HepG2 (cell line): ENCODE data around the gene CPB2. TPM values are rescaled to one million over a fixed set of nuclear protein-coding genes. Genes with fewer than 3 reads are reported as not detected.
A peak's percentile ranks its signal among the peaks of the same experiment; 100 is the strongest.

Experiments used
- ATAC-seq: fragments of 200-7000 bp; cut with Tn5 transposase; 3 replicates; pipeline ENCODE4 v1.9.1; 2020; ENCODE audit warnings: mild to moderate bottlenecking, moderate library complexity
- BruUV-seq: library from RNA; stranded (reverse); fragments of 400-500 nt; replicated peaks from 2 replicates; lab custom pipeline; 2021; lab: Mats Ljungman, UMichigan
- CTCF ChIA-PET: fragments of 300-600 bp; formaldehyde crosslinking; extraction: SDS; loops from one replicate; lab custom pipeline; 2021; ENCODE audit warnings: low total read pairs, inconsistent platforms, low intra/inter-chr PET ratio; lab: Yijun Ruan, JAX
- POLR2A ChIA-PET: fragments of 350-600 bp; sonication (Branson Sonifier 250); formaldehyde crosslinking; loops from one replicate; lab custom pipeline; 2020; ENCODE audit warnings: antibody characterized with exemption, inconsistent platforms; lab: Yijun Ruan, JAX
- DNase-seq: peaks from one replicate; pipeline ENCODE4 v3.0.0-alpha.2; 2015; ENCODE audit warnings: low spot score
- FAIRE-seq: peaks from 3 replicates; lab custom pipeline; 2011; peaks lifted over from hg19 to GRCh38; lab: Jason Lieb, UNC
- H2AFZ ChIP-seq: one replicate; pipeline ENCODE4 v1.6.1; 2011; ENCODE audit warnings: low read length, inconsistent platforms
- H3K27ac ChIP-seq: fragments of 300-600 bp; 3 replicates; pipeline ENCODE4 v1.8.0; 2011; ENCODE audit warnings: mixed run types, mild to moderate bottlenecking, mixed read lengths, low read length, inconsistent platforms; ENCODE audit not compliant: insufficient read depth; ENCODE audit errors: extremely low read length
- H3K27me3 ChIP-seq, 2 experiments: fragments of 200-600 bp in 1 of 2; 2 replicates in 1 of 2; 3 replicates in 1 of 2; pipeline versions ENCODE4 v1.6.0 to v1.8.0; 2011; ENCODE audit warnings: low read length in 2 of 2, mild to moderate bottlenecking in 2 of 2, moderate library complexity in 2 of 2, inconsistent platforms in 1 of 2; ENCODE audit not compliant: insufficient read depth in 2 of 2, control insufficient read depth in 1 of 2
- H3K36me3 ChIP-seq, 2 experiments: fragments of 200-600 bp in 1 of 2; replicated peaks in 1 of 2; 2 replicates in 1 of 2; 3 replicates in 1 of 2; pipeline versions ENCODE4 v1.5.1 to v1.8.0; 2011; ENCODE audit warnings: low read length in 2 of 2, inconsistent platforms in 1 of 2; ENCODE audit not compliant: insufficient read depth in 2 of 2, control insufficient read depth in 1 of 2
- H3K4me1 ChIP-seq: 2 replicates; pipeline ENCODE4 v1.5.1; 2012; ENCODE audit warnings: low read length, inconsistent platforms; ENCODE audit not compliant: insufficient read depth
- H3K4me2 ChIP-seq: 2 replicates; pipeline ENCODE4 v1.6.0; 2011; ENCODE audit warnings: low read depth, low read length, inconsistent platforms
- H3K4me3 ChIP-seq, 3 experiments: fragments of 200-600 bp in 1 of 3; sonication (generic), shearing (Covaris generic) in 1 of 3; replicated peaks in 1 of 3; 2 replicates each; pipeline ENCODE4 v1.5.1; 2011 to 2016; ENCODE audit warnings: low read length in 3 of 3, inconsistent platforms in 2 of 3, low read depth in 2 of 3, mild to moderate bottlenecking in 2 of 3, control low read depth in 1 of 3, mixed read lengths in 1 of 3; ENCODE audit not compliant: insufficient read depth in 1 of 3
- H3K79me2 ChIP-seq: one replicate; pipeline ENCODE4 v1.6.1; 2011; ENCODE audit warnings: low read length, inconsistent platforms; ENCODE audit not compliant: insufficient read depth
- H3K9ac ChIP-seq: 2 replicates; pipeline ENCODE4 v1.6.0; 2011; ENCODE audit warnings: mild to moderate bottlenecking, low read depth, low read length, inconsistent platforms; ENCODE audit not compliant: insufficient read depth
- H3K9me3 ChIP-seq: 2 replicates; pipeline ENCODE4 v1.5.1; 2012; ENCODE audit warnings: mild to moderate bottlenecking, low read length
- H4K20me1 ChIP-seq: 2 replicates; pipeline ENCODE4 v1.6.0; 2011; ENCODE audit warnings: inconsistent platforms, mild to moderate bottlenecking, low read length, moderate library complexity; ENCODE audit not compliant: insufficient read depth
- ELF3 ChIP-seq: IDR thresholded peaks from 2 replicates; pipeline ENCODE4 v1.6.1; 2016; ENCODE audit warnings: missing genetic modification reagents, missing compliant biosample characterization
- FOSL1 ChIP-seq: sonication (generic); formaldehyde crosslinking; IDR thresholded peaks from 2 replicates; pipeline ENCODE4 v1.9.0; 2021; ENCODE audit warnings: missing genetic modification reagents, borderline replicate concordance
- HDAC1 ChIP-seq: sonication (generic); formaldehyde crosslinking; IDR thresholded peaks from 2 replicates; pipeline ENCODE4 v1.5.1; 2020; ENCODE audit warnings: mild to moderate bottlenecking, missing genetic modification reagents
- HES4 ChIP-seq: sonication (generic); formaldehyde crosslinking; IDR thresholded peaks from 2 replicates; pipeline ENCODE4 v1.9.0; 2021; ENCODE audit warnings: mild to moderate bottlenecking, missing genetic modification reagents, borderline replicate concordance
- HNF4A ChIP-seq: sonication (generic); formaldehyde crosslinking; IDR thresholded peaks from 2 replicates; pipeline ENCODE4 v1.4.0; 2020; ENCODE audit warnings: missing genetic modification reagents
- IKZF4 ChIP-seq: sonication (generic); formaldehyde crosslinking; IDR thresholded peaks from 2 replicates; pipeline ENCODE4 v1.5.1; 2020; ENCODE audit warnings: borderline replicate concordance, mild to moderate bottlenecking, low read depth, missing genetic modification reagents; ENCODE audit errors: not compliant biosample characterization
- KLF11 ChIP-seq: IDR thresholded peaks from 2 replicates; pipeline ENCODE4 v1.6.1; 2016; ENCODE audit warnings: missing compliant biosample characterization
- MAFF ChIP-seq: IDR thresholded peaks from 2 replicates; pipeline ENCODE4 v1.6.1; 2011; ENCODE audit warnings: low read depth, low read length, improper control_type of control experiment
- MATR3 ChIP-seq: sonication (generic); formaldehyde crosslinking; IDR thresholded peaks from 2 replicates; pipeline ENCODE4 v1.4.0; 2020; ENCODE audit warnings: missing genetic modification reagents
- MEIS2 ChIP-seq: sonication (generic); formaldehyde crosslinking; IDR thresholded peaks from 2 replicates; pipeline ENCODE4 v1.9.0; 2021; ENCODE audit warnings: mild to moderate bottlenecking, missing genetic modification reagents
- RELA ChIP-seq: sonication (generic); formaldehyde crosslinking; IDR thresholded peaks from 2 replicates; pipeline ENCODE4 v1.4.0; 2020; ENCODE audit warnings: missing genetic modification reagents
- REPIN1 ChIP-seq: sonication (generic); formaldehyde crosslinking; IDR thresholded peaks from 2 replicates; pipeline ENCODE4 v1.8.0; 2022; ENCODE audit warnings: missing genetic modification reagents, low read depth, mild to moderate bottlenecking, borderline replicate concordance
- SAP130 ChIP-seq: IDR thresholded peaks from 2 replicates; pipeline ENCODE4 v1.6.1; 2016; ENCODE audit warnings: low read depth
- ZNF143 ChIP-seq: sonication (generic); formaldehyde crosslinking; IDR thresholded peaks from 2 replicates; pipeline ENCODE4 v1.4.0; 2020; ENCODE audit warnings: missing genetic modification reagents
- ZNF331 ChIP-seq: sonication (generic); formaldehyde crosslinking; IDR thresholded peaks from 2 replicates; pipeline ENCODE4 v1.4.0; 2020; ENCODE audit warnings: missing genetic modification reagents
- ZNF33B ChIP-seq: sonication (generic); formaldehyde crosslinking; IDR thresholded peaks from 2 replicates; pipeline ENCODE4 v1.5.1; 2020; ENCODE audit warnings: mild to moderate bottlenecking, missing genetic modification reagents
- WGBS: methylation state at CpG from one replicate; pipeline ENCODE4 v1.1.6; 2017; ENCODE audit warnings: low lambda C conversion rate; 5-methylcytosine and 5-hydroxymethylcytosine counted together
- in situ Hi-C: cut with HindIII; loops from 2 replicates; pipeline ENCODE4 v1.10.0; 2017; ENCODE audit warnings: low pct_unique_long_range_greater_than_20kb; ENCODE audit not compliant: extremely low pct_ligation_motif_present
- intact Hi-C: fragments of 100-400 bp; cut with micrococcal nuclease; formaldehyde crosslinking; loops from one replicate; pipeline ENCODE4 v1.10.0; 2022; ENCODE audit not compliant: unreplicated experiment
- polyA plus RNA-seq, 8 experiments: library from polyadenylated mRNA; depleted of rRNA in 3 of 8; stranded (reverse) in 7 of 8; unstranded in 1 of 8; fragments of >200 nt; fragmentation: Illumina TruSeq in 4 of 8; extraction: Trizol in 4 of 8; gene quantifications; 2 replicates each; pipeline versions ENCODE4 v1.2.1 to v1.2.3, GENCODE V29; 2011 to 2016; ENCODE audit warnings: low read depth in 4 of 8, missing spikeins in 1 of 8, mixed read lengths in 1 of 8; ENCODE audit not compliant: insufficient read depth in 1 of 8
- total RNA-seq, 5 experiments: library from RNA; depleted of rRNA; stranded (reverse); fragments of >200 nt; fragmentation: Illumina TruSeq; extraction: Trizol; gene quantifications; 2 replicates each; pipeline ENCODE4 v1.2.3, GENCODE V29; 2016; ENCODE audit warnings: low read depth in 1 of 5
- TF ChIP-seq, protein P1 (sequence below): sonication (generic); formaldehyde crosslinking; IDR thresholded peaks from 2 replicates; pipeline ENCODE4 v1.5.0; 2020; ENCODE audit warnings: missing genetic modification reagents
- TF ChIP-seq, protein P2 (sequence below): fragments of 450-650 bp; IDR thresholded peaks from 2 replicates; pipeline ENCODE4 v1.6.1; 2017

CPB2 gene
- total and polyA plus RNA-seq, 2 of the 13 experiments (the other 11 are each of a cell fraction or from before 2014, with no cell fraction given) = 125 to 140 TPM

DNA sequence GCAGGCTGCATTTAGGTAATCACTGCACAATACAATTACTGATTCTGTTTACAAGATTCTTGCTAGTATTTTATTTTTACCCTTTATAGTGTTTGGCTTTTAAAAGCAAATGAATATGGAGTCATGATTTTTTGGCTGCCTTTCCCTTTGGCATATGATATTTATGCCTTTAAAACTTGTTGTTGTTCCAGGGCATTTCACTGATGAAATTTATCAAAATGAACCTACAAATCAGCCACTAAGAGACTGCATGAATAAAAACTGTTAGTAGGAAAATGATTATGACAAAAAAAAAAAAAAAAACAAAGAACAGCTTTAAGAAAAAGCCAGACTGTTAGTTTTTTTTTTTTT is 2.6 kb downstream of the CPB2 start:
- DNase-seq = no peak
- in situ Hi-C loops (no loop called here), intact Hi-C loops (no loop called here)
- peak overlapping the region; percentile 75; the same call in 1 of the 2 replicates for H3K9ac ChIP-seq
- no peak for FAIRE-seq
- peaks cover 92% of the 10 kb centered on the region for H3K4me1 ChIP-seq
- peaks cover 78% of the 10 kb centered on the region for H3K79me2 ChIP-seq
- CTCF ChIA-PET = no interaction called here
- H3K27ac ChIP-seq = peak overlapping the region; percentile 87
- POLR2A ChIA-PET = no interaction called here
- no TSS peak for BruUV-seq
- peak; percentile 9; the same call in 1 of the 2 replicates for TF ChIP-seq SAP130 (CRISPR knock-in tag)
- no peak for TF ChIP-seq HDAC1 (CRISPR knock-in tag)
- TF ChIP-seq MAFF = no peak
- no peaks in the 10 kb centered on the region for H4K20me1 ChIP-seq
- H2AFZ ChIP-seq = no peak overlapping the region
- no peaks in the 10 kb centered on the region for H3K9me3 ChIP-seq
- no peak for ATAC-seq
- peaks cover 6 to 16% of the 10 kb centered on the region in 2 experiments for H3K36me3 ChIP-seq
- peak overlapping the region; percentile 80 for H3K4me2 ChIP-seq
- H3K4me3 ChIP-seq = peak overlapping the region; percentile 4 to 82 (median 71); a peak in 4 of 6 replicates
- no peaks in the 10 kb centered on the region for H3K27me3 ChIP-seq

DNA sequence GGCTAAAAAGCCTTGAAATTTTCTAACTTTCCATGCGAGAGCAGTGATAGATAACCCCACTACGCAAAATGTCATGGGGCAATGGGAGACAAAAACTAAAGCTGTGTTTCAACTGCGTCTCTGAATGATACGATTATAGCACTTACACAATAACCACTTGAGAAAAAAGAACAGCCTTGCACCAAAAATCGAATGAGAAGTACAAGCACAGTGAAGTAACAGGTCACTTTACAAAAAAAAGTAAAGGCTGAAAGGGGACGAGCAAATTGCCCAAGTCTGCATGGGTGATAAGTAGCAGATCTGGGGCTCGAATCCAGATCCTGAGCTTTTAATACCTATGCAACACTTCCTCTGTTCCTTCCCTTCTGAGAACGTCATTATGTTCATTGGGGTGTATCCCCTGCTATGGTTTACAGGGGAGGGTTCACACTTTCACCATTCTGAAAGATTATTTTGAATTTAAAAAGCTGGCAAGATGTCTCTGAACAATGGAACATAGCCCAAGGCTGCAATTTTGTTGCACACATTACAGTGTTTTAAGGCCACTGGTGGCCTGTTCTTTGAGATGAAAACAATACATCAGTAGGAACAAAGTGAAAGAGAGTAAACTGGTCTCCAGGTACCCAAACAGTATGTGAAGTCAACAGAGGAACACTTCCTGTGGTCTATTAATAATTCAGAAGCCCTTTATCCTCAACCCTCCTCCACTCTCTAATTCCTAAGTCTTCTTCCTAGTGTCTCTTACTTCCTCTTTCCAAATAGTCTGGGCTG is 3.2 kb downstream of the CPB2 start:
- DNase-seq (no peak), ATAC-seq (0 out of 3 replicates have a peak, but pooled peaks have one; percentile 17), FAIRE-seq (no peak)
- ChIA-PET CTCF (no interaction called here), POLR2A (no interaction called here)
- 82% methylated on average over 8 of the region's 8 CpGs for WGBS
- peak overlapping the region; percentile 87 for H3K27ac ChIP-seq
- H2AFZ ChIP-seq = no peak overlapping the region
- H3K79me2 ChIP-seq = peaks cover 83% of the 10 kb centered on the region
- in situ Hi-C loops = no loop called here
- peak overlapping the region; percentile 80 for H3K4me2 ChIP-seq
- peak overlapping the region; percentile 75 for H3K9ac ChIP-seq
- no peaks in the 10 kb centered on the region for H3K9me3 ChIP-seq
- intact Hi-C loops = no loop called here
- 0 out of 2 replicates have a peak, but pooled peaks cover 2% of the 10 kb centered on the region for H4K20me1 ChIP-seq
- peaks cover 92% of the 10 kb centered on the region for H3K4me1 ChIP-seq
- peaks cover 8 to 19% of the 10 kb centered on the region in 2 experiments for H3K36me3 ChIP-seq
- no TSS peak for BruUV-seq
- H3K27me3 ChIP-seq = no peaks in the 10 kb centered on the region
- peak overlapping the region in 2 of 3 experiments; percentile 71 to 82; a peak in 3 of 6 replicates for H3K4me3 ChIP-seq
- TF ChIP-seq REPIN1 (CRISPR knock-in tag) = no peak
- TF ChIP-seq SAP130 (CRISPR knock-in tag) = peak; percentile 22; the same call in 1 of the 2 replicates
- peak; percentile 41 for TF ChIP-seq ELF3 (CRISPR knock-in tag)
- TF ChIP-seq, protein P1, sequence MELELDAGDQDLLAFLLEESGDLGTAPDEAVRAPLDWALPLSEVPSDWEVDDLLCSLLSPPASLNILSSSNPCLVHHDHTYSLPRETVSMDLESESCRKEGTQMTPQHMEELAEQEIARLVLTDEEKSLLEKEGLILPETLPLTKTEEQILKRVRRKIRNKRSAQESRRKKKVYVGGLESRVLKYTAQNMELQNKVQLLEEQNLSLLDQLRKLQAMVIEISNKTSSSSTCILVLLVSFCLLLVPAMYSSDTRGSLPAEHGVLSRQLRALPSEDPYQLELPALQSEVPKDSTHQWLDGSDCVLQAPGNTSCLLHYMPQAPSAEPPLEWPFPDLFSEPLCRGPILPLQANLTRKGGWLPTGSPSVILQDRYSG (CRISPR knock-in tag) = no peak
- no peak for TF ChIP-seq KLF11 (CRISPR knock-in tag)
- no peak for TF ChIP-seq MATR3 (CRISPR knock-in tag)
- TF ChIP-seq FOSL1 = no peak
- no peak for TF ChIP-seq ZNF143 (CRISPR knock-in tag)
- no peak for TF ChIP-seq ZNF331 (CRISPR knock-in tag)
- no peak for TF ChIP-seq RELA
- TF ChIP-seq MEIS2 = no peak
- no peak for TF ChIP-seq HES4 (CRISPR knock-in tag)
- TF ChIP-seq HNF4A (CRISPR knock-in tag) = no peak
- no peak for TF ChIP-seq IKZF4 (CRISPR knock-in tag)
- TF ChIP-seq ZNF33B (CRISPR knock-in tag) = no peak
- TF ChIP-seq, protein P2, sequence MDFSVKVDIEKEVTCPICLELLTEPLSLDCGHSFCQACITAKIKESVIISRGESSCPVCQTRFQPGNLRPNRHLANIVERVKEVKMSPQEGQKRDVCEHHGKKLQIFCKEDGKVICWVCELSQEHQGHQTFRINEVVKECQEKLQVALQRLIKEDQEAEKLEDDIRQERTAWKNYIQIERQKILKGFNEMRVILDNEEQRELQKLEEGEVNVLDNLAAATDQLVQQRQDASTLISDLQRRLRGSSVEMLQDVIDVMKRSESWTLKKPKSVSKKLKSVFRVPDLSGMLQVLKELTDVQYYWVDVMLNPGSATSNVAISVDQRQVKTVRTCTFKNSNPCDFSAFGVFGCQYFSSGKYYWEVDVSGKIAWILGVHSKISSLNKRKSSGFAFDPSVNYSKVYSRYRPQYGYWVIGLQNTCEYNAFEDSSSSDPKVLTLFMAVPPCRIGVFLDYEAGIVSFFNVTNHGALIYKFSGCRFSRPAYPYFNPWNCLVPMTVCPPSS = no peak
